Measurements from ENCODE around the gene SEC11C. TPM values are rescaled to one million over a fixed set of nuclear protein-coding genes. Genes with fewer than 3 reads are reported as not detected.
"Not testable (repeated sequence)": the region's sequence is repeated elsewhere in the genome, so short reads cannot be mapped to it uniquely, and the experiment has no call there.

The SEC11C gene
- total and polyA plus RNA-seq, 2 donors from 2014 or later = 90.0 to 106 TPM

GRCh38 chr18:59141294-59142068, 1.8 kb downstream of the SEC11C start:
- no peak for FAIRE-seq
- Histone ChIP-seq H3K4me1 (ENCODE audit: control insufficient read depth in 2 of 3, insufficient read depth in 2 of 3, low read depth in 1 of 3, low read length in 3 of 3) (peaks cover 0 to 10% (median 10%) of the 10 kb centered on the region in 3 donors), H3K9me3 (ENCODE audit: control insufficient read depth in 2 of 3, insufficient read depth in 1 of 3, low read length in 3 of 3) (no peaks in the 10 kb centered on the region), H3K9ac (ENCODE audit: low read length in 3 of 3) (no peak overlapping the region), H3K36me3 (ENCODE audit: control insufficient read depth in 2 of 3, insufficient read depth in 3 of 3, low read length in 3 of 3) (no peaks in the 10 kb centered on the region), H3K27ac (ENCODE audit: low read depth in 2 of 2, low read length in 2 of 2) (no peak overlapping the region), H3K27me3 (ENCODE audit: control insufficient read depth, insufficient read depth, low read length) (no peaks in the 10 kb centered on the region), H3K4me3 (ENCODE audit: low read length in 3 of 3) (no peak overlapping the region)
- DNase-seq = no peak
- TF ChIP-seq CTCF (IDR thresholded peaks at IDR 0.05; ENCODE audit: borderline replicate concordance, extremely low read depth, insufficient read depth) = no peak
- intact Hi-C loops (cut with DNase I) = no loop called here

- peaks cover 0 to 10% (median 10%) of the 10 kb centered on the region in 3 donors for H3K4me1 ChIP-seq (ENCODE audit: control insufficient read depth in 2 of 3, insufficient read depth in 2 of 3, low read depth in 1 of 3, low read length in 3 of 3)
- intact Hi-C loops (cut with DNase I) = no loop called here
- H3K27ac ChIP-seq (ENCODE audit: low read depth in 2 of 2, low read length in 2 of 2) = no peak overlapping the region
- no peak overlapping the region for H3K9ac ChIP-seq (ENCODE audit: low read length in 3 of 3)
- no peak for FAIRE-seq
- H3K36me3 ChIP-seq (ENCODE audit: control insufficient read depth in 2 of 3, insufficient read depth in 3 of 3, low read length in 3 of 3) = no peaks in the 10 kb centered on the region
- no peak overlapping the region for H3K4me3 ChIP-seq (ENCODE audit: low read length in 3 of 3)
- no peaks in the 10 kb centered on the region for H3K27me3 ChIP-seq (ENCODE audit: control insufficient read depth, insufficient read depth, low read length)
- H3K9me3 ChIP-seq (ENCODE audit: control insufficient read depth in 2 of 3, insufficient read depth in 1 of 3, low read length in 3 of 3) = no peaks in the 10 kb centered on the region
- TF ChIP-seq CTCF (IDR thresholded peaks at IDR 0.05; ENCODE audit: borderline replicate concordance, extremely low read depth, insufficient read depth) = no peak
- no peak for DNase-seq
Measured at GRCh38 chr18:59142274-59142673, 2.6 kb downstream of the SEC11C start.

GRCh38 chr18:59142800-59143416, 3.2 kb downstream of the SEC11C start:
- intact Hi-C loops (cut with DNase I); H3K4me3 ChIP-seq (ENCODE audit: low read length in 3 of 3); FAIRE-seq; DNase-seq; H3K27ac ChIP-seq (ENCODE audit: low read depth in 2 of 2, low read length in 2 of 2); H3K36me3 ChIP-seq (ENCODE audit: control insufficient read depth in 2 of 3, insufficient read depth in 3 of 3, low read length in 3 of 3); H3K9ac ChIP-seq (ENCODE audit: low read length in 3 of 3); H3K27me3 ChIP-seq (ENCODE audit: control insufficient read depth, insufficient read depth, low read length); H3K9me3 ChIP-seq (ENCODE audit: control insufficient read depth in 2 of 3, insufficient read depth in 1 of 3, low read length in 3 of 3): not testable (repeated sequence)
- peaks cover 0 to 10% (median 10%) of the 10 kb centered on the region in 3 donors for H3K4me1 ChIP-seq (ENCODE audit: control insufficient read depth in 2 of 3, insufficient read depth in 2 of 3, low read depth in 1 of 3, low read length in 3 of 3)

- H3K36me3 ChIP-seq (ENCODE audit: control insufficient read depth in 2 of 3, insufficient read depth in 3 of 3, low read length in 3 of 3) = no peaks in the 10 kb centered on the region
- DNase-seq = no peak
- TF ChIP-seq CTCF (IDR thresholded peaks at IDR 0.05; ENCODE audit: borderline replicate concordance, extremely low read depth, insufficient read depth) = no peak
- H3K4me1 ChIP-seq (ENCODE audit: control insufficient read depth in 2 of 3, insufficient read depth in 2 of 3, low read depth in 1 of 3, low read length in 3 of 3) = peaks cover 0 to 10% (median 10%) of the 10 kb centered on the region in 3 donors
- no peaks in the 10 kb centered on the region for H3K27me3 ChIP-seq (ENCODE audit: control insufficient read depth, insufficient read depth, low read length)
- H3K4me3 ChIP-seq (ENCODE audit: low read length in 3 of 3) = no peak overlapping the region
- no peak overlapping the region for H3K9ac ChIP-seq (ENCODE audit: low read length in 3 of 3)
- no peaks in the 10 kb centered on the region for H3K9me3 ChIP-seq (ENCODE audit: control insufficient read depth in 2 of 3, insufficient read depth in 1 of 3, low read length in 3 of 3)
- no peak overlapping the region for H3K27ac ChIP-seq (ENCODE audit: low read depth in 2 of 2, low read length in 2 of 2)
- no peak for FAIRE-seq
- intact Hi-C loops (cut with DNase I) = no loop called here
Measured at GRCh38 chr18:59143441-59143840, 3.8 kb downstream of the SEC11C start.
